IPS DF 4.7 (cell line): Measurements from ENCODE around the gene IQGAP2.
"Not testable (repeated sequence)": the region's sequence is repeated elsewhere in the genome, so short reads cannot be mapped to it uniquely, and the experiment has no call there.

ENCODE experiments used
- DNase-seq: peaks from one replicate; pipeline ENCODE4 v3.0.0-alpha.2; 2013; ENCODE audit warnings: low spot score; ENCODE audit errors: extremely low read depth

IQGAP2 gene

DNA sequence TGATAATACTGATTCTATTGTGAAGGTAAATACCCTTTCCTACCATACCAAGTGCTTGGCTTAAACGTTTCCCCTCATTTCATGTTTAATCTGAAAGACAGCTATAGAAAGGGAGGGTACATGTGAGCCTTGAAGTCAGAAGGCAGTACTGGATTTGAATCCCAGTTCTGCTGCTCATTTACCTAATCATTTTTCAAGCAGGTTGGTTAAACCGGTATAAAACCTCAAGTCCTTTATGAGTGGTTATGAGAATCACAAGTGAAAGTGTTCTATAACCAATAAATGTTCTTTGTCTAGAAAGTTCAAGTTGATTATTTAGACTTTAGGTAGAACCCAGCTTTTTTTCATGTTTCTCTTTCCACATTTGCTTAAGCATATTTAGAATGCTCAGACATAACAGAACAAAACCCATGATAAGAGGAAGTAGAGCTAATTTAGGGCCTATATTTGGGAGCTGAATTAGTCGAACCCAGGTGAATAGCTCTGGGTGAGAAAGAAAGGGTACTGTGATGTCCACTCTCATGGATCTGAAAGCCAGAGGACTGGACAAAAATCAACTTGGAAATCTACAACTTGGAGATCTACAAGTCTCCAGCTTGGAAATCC is 249.8 kb downstream of the IQGAP2 start:
- no peak for DNase-seq

DNA sequence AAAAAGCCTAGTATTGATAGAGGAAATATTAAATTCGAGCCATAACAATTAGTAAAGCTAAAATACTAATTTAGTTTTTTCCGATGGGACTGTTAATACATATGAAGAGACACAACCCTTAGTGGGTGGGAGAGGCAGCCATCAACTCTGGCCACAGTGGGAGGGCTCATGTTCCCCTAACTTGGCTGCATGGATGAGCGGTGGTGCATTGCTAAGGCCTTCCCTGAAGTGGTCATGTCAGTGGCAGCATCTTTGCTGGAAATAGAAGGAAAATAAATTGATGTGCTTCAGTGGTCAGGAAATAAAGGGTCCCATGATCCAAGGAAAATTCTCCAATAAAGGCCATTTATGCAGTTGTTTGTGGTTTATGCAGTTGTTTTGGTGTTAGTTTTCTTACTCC is 254.0 kb downstream of the IQGAP2 start:
- DNase-seq: no peak

DNA sequence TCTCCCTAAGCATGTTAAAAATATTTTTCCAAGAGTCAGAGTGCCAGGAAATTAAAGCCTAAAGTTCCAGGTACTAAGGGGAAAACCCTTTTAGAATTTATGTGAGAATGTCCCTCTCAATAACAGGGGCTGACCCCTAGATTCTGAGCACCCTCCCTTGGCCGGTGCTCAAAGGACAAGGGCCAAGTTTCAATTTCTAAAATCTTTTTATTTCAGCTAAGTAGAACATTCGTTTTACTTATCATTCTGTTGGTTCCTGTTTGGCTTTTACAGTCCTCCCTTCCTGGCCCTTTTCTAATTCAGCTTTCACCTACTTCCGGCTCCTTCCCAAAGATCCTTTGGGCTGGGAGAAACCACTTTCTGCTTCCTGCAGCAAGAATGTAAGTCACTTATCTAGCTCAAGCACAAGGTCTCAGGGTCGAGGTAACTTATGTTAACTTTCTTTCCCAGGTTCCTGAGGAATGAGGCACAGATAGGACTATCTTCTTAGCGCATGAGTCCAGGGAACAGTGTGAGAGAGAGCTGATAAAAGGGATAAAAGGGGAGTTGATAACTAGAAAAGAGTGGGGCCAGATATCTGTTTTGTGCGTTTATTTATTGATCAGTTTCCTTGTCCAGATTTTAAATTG is 254.7 kb downstream of the IQGAP2 start:
- no peak for DNase-seq

DNA sequence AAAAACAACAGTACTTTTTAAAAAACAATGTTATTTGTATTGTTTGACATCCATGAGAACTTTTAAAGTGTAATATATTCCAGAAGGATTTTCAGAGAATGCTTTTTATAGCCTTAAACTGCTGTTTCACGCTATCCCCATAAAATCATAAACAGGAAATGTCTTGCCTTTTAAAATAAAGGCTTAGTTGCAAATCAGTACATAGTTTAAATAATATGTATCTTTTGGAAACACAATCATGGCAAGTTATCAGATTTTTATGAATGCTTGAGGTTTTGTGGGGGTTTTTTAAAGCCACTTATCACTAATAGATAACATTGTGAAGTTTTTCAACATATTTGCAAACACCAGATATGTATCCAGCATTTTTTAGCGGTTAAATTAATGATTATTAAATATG is 257.3 kb downstream of the IQGAP2 start:
- DNase-seq: no peak

DNA sequence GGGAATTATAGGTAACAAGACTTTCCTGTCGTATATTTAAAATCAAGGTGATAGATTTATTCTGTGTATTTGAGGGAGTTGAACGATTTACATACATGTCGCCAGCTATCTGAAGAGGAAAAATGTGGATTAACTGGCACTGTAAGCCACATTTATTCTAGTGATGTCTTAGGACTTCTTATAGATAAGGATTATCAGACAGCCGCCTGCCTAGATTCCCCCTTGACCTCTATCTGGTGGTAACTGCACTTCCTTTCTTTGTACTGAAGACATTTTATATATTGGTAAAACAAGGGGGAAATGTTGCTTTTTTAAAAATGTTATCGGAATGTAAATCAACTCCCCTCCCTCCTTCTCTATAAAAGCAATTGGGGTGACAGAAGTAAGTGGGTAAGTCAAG is 259.4 kb downstream of the IQGAP2 start:
- DNase-seq: no peak

DNA sequence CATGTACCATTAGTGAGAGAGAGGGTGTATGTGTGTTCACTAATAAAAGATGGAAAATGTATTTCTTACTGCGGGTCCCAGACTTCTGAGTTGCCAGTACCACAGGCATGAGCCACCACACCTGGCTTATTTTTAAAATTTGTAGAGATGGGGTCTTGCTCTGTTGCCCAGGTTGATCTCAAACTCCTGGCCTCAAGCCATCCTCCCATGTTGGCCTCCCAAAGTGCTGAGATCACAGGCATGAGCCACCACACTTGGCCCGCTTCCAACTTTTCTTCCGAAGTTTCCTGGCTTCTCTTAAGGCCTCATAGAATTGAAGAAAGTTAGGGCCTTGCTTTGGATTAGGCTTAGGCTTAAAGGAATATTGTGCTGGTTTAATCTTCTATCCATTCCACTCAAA is 260.5 kb downstream of the IQGAP2 start:
- no peak for DNase-seq

DNA sequence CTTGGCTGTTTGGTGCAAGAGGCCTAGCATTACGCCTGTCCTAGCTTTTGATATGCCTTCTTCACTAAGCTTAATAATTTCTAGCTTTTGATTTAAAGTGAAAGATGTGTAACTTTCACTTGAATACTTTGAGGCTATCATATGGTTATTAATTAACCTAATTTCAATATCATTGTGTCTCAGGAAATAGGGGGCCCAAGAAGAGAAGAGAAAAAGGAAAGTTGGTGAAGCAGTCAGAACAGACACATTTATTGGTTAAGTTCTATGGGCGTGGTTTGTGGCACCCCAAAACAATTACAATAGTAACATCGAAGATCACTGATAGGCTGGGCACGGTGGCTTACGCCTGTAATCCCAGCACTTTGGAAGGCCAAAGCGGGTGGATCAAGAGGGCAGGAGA is 261.0 kb downstream of the IQGAP2 start:
- no peak for DNase-seq

DNA sequence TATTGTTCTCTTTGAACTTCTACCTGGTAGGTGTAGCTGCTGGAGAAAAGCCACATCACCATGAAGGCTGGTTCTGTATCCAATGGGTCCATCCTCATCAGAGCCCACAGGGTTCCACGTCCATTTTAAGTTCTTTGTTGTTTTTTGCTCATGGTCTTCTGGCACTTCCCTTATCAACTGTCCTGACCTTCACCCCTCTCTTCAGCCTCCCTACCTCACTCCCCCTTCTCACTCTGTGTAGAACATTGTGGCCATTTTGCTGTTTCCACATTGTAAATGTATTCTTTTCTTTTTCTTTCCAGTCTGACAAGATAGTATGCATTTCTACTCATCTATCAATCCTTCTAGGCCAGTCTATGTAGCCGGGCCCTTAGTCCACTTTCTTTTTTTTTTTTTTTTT is 264.4 kb downstream of the IQGAP2 start:
- no peak for DNase-seq

DNA sequence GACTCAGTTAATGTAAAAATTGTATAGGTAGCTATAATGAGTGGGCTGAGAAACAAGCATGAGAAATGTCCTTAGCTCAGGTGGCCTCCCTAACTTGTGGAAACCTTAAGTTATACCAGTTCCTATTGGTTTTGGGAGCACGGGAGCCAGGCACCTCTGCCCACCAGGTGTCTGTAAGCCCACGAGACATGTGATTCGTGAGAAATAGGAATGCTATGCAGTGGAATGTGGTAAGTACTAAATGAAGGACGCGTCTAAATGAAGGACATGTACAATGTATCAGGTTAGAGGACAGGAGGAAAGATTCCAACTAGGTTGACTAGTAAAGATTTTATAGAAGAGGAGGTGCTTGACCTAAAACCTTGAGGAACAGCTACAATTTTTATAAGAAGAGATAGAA is 266.2 kb downstream of the IQGAP2 start:
- DNase-seq: no peak

DNA sequence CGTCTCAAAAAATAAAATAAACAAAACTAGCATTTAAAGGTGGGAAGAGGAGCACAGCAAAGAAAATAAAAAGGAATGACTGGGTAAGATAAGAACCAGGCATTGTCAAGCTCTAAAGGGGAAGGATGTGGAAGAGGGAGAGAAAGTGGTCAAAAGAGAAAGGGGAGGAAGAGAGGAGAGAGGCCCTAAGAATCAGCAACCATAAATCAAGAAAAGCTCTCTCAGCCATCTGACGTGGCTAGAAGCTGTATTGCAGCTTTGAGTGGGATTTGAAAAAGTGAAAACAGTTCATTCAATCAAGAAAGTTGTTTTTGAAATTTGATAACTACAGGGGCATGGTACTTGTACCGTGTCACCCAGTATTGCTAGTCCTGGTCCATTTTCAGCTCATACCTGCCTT is 267.4 kb downstream of the IQGAP2 start:
- no peak for DNase-seq

DNA sequence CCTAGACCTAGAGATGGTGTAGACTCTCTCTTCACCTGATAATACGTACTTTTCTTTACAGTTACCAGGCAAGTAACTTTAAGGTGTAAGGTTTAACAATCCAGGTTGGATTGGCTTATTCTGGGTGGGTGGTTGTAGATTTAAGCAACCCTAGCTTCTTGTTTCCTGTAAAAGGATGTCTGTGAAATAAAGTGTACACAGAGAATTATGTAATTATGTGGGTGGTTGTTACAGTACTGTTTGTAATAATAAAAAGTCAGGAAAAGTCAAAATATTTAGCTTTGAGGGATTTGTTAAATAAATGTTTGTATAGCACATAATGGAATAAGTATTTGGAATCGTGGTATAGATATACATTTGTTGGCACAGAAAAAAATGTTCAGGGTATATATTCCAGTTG is 269.2 kb downstream of the IQGAP2 start:
- DNase-seq: no peak

DNA sequence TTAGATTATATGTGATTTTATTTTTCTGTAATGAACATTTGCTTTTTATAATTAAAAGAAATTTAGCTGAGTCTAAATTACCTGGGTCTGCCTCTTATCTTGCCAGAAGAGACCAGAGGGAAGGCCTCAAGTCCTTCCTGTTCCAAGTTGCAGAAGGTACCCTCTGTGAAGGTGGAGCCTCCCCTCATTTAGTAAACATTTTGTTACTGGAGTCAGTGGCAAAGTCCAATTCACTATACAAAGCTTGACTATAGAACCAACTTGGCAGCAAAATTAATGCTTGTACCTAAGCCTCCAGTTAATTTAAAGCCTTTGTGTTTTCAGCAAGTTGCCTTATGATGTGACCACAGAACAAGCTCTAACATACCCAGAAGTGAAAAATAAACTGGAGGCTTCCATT is 270.0 kb downstream of the IQGAP2 start:
- no peak for DNase-seq

DNA sequence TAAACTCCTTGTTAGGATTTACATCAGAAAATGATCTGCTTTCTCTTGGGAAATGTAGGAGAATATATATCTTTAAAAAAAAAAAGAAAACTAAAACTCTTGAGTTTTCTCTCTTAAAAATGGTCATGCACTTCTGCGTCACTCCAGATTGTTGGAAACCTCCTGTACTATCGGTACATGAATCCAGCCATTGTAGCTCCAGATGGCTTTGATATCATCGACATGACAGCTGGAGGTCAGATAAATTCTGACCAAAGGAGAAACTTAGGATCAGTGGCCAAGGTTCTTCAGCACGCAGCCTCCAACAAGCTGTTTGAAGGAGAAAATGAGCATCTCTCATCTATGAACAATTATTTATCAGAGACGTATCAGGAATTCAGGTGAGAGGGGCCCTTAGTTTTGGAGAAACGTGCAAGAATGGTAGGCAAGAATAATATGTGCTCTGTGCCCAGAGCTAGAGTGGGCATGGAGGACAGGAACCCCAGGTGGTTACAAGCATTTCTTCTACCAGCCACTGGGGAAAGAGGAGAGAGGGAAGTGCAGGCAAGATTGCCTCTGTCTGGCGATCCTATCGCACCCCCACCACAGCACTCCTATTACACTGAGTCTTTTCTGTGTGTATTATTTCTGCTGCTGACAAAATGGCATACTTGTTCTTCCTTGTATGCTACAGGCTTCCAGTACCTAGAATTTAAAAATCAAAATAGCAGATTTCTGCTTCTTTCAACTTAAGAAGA is 271.4 kb downstream of the IQGAP2 start:
- no peak for DNase-seq

DNA sequence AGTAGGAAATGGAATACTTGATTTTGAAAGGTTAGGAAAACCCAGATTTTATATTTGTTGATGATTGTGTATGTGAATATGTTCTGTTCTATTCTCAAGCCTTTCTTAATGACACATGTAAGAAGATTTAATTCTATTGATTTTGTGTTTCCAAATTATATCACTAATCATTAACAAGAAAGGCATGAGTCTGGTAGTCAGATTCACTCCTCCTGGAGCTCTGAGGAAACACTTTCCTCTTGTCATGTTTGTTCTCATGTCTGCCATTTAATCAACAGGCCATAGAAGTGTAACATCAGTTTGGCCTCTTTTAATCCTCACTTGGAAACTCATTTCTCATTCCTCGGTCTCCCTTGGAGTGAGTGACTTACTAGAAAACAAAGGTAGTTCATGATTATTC is 272.3 kb downstream of the IQGAP2 start:
- DNase-seq: no peak

DNA sequence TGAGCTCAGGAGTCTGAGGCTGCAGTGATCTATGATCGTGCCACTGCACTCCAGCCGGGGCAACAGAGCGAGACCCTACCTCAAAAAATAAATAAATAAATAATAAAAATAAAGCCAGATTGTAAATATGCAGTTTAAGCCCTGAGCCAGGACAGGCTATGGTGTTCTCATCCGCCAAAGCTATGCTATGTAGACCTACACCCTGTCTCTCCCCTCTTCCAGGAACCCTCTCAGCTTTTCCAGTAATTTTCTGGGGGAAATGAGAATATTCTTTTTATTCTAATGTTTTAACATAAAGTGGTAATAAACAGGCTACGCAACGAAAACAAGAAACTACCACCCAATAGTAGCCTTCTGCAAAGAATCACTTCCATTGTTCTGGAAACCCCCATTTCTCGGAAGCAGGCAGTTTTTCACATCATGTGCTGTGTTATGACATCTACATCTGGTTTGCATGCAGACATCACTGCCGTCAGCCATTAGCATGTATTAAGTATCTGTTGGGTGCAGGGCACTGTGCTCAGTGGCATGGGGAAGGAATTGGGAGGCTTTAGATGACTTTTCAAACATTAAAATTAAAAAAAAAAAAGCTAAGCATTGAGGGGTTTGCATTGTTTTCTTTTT is 274.9 kb downstream of the IQGAP2 start:
- no peak for DNase-seq

DNA sequence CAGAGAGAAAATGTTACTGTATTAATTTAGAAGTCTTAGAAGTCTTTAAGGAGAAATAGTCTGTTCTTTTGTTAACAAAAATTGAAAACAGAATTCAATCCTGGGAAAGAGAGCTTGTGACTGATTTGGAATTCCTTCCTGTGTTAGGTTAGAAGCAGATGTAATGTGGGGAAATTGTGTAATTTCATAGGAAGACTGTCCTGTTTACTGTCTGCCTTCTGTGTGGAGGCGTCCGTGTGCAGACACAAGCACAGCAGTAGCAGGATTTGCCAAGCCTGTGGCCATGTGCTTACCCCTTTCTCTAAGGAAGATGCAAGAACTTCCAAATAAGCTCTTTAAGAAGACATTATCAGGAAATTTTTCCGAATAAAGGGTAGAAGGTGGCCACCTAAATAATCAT is 276.1 kb downstream of the IQGAP2 start:
- no peak for DNase-seq

DNA sequence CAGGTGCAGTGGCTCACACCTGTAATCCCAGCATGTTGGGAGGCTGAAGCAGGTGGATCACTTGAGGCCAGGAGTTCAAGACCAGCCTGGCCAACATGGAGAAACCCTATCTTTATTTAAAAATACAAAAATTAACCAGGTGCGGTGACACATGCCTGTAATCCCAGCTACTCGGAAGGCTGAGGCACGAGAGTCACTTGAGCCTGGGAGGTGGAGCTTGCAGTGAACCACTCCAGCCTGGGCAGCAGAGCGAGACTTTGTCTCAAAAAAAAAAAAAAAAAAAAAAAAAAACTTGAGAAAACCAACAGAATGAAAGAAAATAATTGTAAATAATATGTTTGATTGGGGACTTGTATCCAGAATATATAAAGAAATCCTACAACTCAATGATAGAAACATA is 277.7 kb downstream of the IQGAP2 start:
- not testable (repeated sequence) for DNase-seq

DNA sequence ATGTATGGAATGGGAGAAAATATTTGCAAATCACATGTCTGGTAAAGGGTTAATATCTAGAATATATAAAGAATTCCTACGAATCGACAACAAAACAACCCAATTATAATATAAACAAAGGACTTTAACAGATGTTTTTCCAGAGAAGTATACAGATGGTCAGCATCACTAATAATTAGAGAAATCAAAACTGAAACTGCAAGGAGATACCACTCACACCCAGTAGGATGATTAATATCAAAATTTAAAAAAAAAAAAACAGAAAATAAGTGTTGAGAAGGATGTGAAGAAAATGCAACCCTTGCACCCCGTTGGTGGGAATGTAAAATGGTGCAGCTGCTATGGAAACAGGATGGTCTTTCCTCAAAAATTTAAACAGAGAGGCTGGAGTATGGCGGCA is 278.2 kb downstream of the IQGAP2 start:
- no peak for DNase-seq

DNA sequence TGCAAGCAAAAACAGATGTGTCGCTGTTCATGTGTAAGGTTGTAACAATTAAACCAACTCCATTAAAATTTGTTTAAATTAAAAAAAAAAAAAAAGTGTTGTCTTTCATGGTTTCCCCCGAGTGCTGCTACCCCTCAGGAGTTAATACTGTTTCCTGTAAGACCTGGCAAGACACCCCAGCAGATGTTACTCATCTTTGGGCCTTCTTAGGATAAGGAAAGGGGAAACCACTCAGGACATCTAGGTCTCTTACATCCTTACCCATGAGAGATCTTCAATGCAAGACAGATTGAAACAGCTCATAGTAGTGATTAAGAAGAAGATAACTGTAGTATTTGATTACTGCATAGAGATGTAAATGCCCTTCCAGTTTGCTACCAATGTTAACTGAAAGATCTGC is 279.3 kb downstream of the IQGAP2 start:
- DNase-seq: no peak

DNA sequence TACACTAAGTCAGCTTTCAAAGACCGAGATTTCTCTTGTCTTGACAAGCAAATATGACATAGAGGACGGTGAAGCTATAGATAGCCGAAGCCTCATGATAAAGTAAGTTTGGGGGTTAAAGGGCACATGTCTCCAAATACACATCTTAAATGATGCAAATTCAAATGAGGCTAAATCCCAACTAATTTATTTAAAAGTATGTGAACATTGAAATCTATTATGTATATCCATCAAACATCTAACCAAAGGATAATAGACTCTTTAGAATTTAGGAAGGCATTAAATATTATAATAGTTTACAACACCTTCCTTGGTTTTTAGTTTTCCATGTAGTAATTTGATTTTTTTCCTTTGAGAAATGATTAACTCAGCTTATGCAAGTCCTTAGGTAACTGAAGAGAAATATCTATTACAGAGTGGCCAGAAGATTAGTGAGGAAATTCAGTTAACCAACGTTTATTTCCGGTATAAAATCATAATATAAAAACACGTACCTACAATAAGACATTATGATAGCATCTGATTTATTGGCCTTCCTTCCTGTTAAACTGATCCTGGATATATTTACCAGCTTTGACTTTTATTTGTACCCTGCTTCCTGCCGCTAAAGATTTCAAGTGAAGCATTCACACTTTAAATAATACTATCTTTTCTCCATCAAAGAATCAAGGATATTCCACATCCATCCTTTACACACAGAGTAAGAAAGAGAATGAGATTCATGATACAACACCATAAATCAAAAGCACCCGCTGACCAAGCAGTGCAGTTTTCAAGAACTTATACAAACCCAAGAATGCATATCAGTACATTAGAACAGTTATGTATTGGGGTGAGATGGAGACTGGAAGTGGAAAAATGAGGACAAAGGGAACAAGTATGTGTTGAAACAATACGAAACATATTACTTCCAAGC is 281.0 kb downstream of the IQGAP2 start:
- DNase-seq: no peak

DNA sequence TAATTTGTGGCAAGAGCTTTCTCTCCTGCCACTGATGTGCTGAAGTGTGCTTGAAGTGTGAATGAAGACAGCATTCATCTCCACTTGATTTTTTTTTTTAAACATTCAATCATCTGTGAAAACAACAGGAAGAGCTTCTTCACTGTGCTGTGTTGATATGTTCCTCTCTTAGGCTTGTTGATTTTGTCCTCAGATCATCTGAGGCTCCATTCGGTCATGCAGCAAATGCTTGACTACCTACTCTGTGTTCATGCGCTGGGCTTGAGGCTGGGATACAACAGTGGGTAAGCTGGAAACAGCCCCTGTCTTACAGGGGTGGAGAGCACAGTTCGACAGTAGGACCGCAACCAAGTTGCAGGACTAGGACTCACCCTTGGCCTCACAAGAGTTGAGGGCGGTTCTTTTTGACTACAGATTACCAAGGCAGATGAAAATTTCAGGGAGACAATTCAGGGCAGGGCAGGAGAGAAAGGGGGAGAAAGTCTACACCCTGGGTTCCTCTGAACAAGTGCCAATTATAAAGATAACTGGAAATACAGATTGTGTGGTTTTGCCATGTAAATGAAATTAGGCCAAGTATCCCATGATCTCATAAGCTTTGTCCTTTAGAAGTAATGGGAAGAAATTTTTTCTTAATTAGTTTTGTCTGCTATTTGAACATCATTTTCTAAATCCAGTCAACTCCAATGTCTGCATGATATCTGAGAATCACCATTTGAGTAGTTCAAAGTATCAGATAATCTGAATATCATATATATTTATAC is 281.9 kb downstream of the IQGAP2 start:
- no peak for DNase-seq
